ENCODE results near the gene ZRANB3. TPM values are rescaled to one million over a fixed set of nuclear protein-coding genes. Genes with fewer than 3 reads are reported as not detected.

The ZRANB3 gene
- total RNA-seq, 1 experiment from 2014 or later, result 15.9 TPM

- TF ChIP-seq HMGXB4 (CRISPR knock-in tag; IDR thresholded peaks at IDR 0.05) (no peak), ZNF121 (CRISPR knock-in tag; IDR thresholded peaks at IDR 0.05) (no peak), RORB (CRISPR knock-in tag; IDR thresholded peaks at IDR 0.05) (no peak), ZNF317 (CRISPR knock-in tag; IDR thresholded peaks at IDR 0.05; ENCODE audit: borderline replicate concordance, low read depth) (no peak)
These were observed 285.9 kb downstream of the ZRANB3 start (continued) for GRCh38 chr2:135245071-135245470.

- CTCF ChIA-PET, result no interaction called here
These were observed 292.4 kb downstream of the ZRANB3 start for GRCh38 chr2:135238651-135239050.

More at GRCh38 chr2:135238651-135239050, 292.4 kb downstream of the ZRANB3 start:
- POLR2A ChIA-PET, result no interaction called here
- H3K4me3 Mint-ChIP-seq, result no peak overlapping the region
- no peak overlapping the region for H3K27ac Mint-ChIP-seq
- peaks cover 16% of the 10 kb centered on the region for H3K9me3 Mint-ChIP-seq
- no peak for TF ChIP-seq ATF2 (CRISPR knock-in tag; IDR thresholded peaks at IDR 0.05; ENCODE audit: borderline replicate concordance, low read depth)
- TF ChIP-seq PRDM15 (CRISPR knock-in tag; IDR thresholded peaks at IDR 0.05), result no peak
- no peak for TF ChIP-seq GRHL2 (CRISPR knock-in tag; IDR thresholded peaks at IDR 0.05; ENCODE audit: insufficient replicate concordance, severe bottlenecking)
- TF ChIP-seq NR2C2 (CRISPR knock-in tag; IDR thresholded peaks at IDR 0.05), result no peak
- TF ChIP-seq RELA (CRISPR knock-in tag; IDR thresholded peaks at IDR 0.05; ENCODE audit: borderline replicate concordance), result no peak
- no peak for TF ChIP-seq OVOL2 (CRISPR knock-in tag; IDR thresholded peaks at IDR 0.05; ENCODE audit: borderline replicate concordance)
- no peak for TF ChIP-seq MXD4 (CRISPR knock-in tag; IDR thresholded peaks at IDR 0.05; ENCODE audit: borderline replicate concordance)
- TF ChIP-seq FOXP4 (CRISPR knock-in tag; IDR thresholded peaks at IDR 0.05), result no peak
- TF ChIP-seq TP53 (CRISPR knock-in tag; IDR thresholded peaks at IDR 0.05), result no peak
- TF ChIP-seq USF2 (CRISPR knock-in tag; IDR thresholded peaks at IDR 0.05), result no peak
- TF ChIP-seq CREB1 (CRISPR knock-in tag; IDR thresholded peaks at IDR 0.05), result no peak
- TF ChIP-seq AR (CRISPR knock-in tag; IDR thresholded peaks at IDR 0.05), result no peak
- TF ChIP-seq ZNF232 (CRISPR knock-in tag; IDR thresholded peaks at IDR 0.05), result no peak
- TF ChIP-seq IRF1 (CRISPR knock-in tag; IDR thresholded peaks at IDR 0.05), result no peak
- no peak for TF ChIP-seq ETV6 (CRISPR knock-in tag; IDR thresholded peaks at IDR 0.05)
- no peak for TF ChIP-seq NFYB (CRISPR knock-in tag; conservative IDR thresholded peaks at IDR 0.05; ENCODE audit: low read depth)
- no peak for TF ChIP-seq ZNF138 (CRISPR knock-in tag; conservative IDR thresholded peaks at IDR 0.05)
- TF ChIP-seq NFE2L1 (CRISPR knock-in tag; IDR thresholded peaks at IDR 0.05), result no peak
- no peak for TF ChIP-seq CBFB (CRISPR knock-in tag; IDR thresholded peaks at IDR 0.05; ENCODE audit: low read depth)
- no peak for TF ChIP-seq KAT7 (CRISPR knock-in tag; IDR thresholded peaks at IDR 0.05; ENCODE audit: borderline replicate concordance)
- no peaks in the 10 kb centered on the region; the same call in none of the 2 replicates for H3K27me3 Mint-ChIP-seq (ENCODE audit: low read depth)
- peaks cover 10% of the 10 kb centered on the region for H3K36me3 Mint-ChIP-seq
- H3K4me1 Mint-ChIP-seq, result no peaks in the 10 kb centered on the region
- DNase-seq (ENCODE audit: low spot score) (no peak), ATAC-seq (no peak)
